HG02571 (cell line): ENCODE data around the gene KCNH6.

Experiments used
- ATAC-seq: cut with Tn5 transposase; IDR thresholded peaks from one replicate; pipeline ENCODE4 v1.9.1; 2021; ENCODE audit warnings: mild to moderate bottlenecking, moderate library complexity; ENCODE audit not compliant: unreplicated experiment

KCNH6 gene

GRCh38 chr17:63504261-63504660 is 18.9 kb upstream of the KCNH6 start:
- ATAC-seq, result no peak

DNA sequence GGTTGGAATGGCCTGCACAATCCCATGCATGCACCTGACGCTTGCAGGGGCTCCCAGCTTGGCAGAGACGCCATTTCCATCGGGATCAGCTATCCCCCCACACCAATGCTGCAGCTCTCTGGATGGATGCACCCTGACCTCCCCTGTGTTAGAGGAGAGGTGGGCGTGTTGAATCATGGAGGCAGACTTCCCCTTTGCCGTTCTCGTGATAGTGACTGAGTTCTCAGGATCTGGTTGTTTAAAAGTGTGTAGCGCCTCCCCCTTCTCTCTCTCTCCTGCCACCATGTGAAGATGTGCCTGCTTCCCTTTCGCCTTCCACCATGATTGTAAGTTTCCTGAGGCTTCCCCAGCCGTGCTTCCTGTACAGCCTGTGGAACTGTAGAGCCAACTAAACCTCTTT is 17.8 kb upstream of the KCNH6 start:
- no peak for ATAC-seq

- no peak for ATAC-seq
These were observed 16.5 kb upstream of the KCNH6 start for GRCh38 chr17:63506627-63507026.

GRCh38 chr17:63511331-63511730 is 11.8 kb upstream of the KCNH6 start:
- ATAC-seq, result no peak

- ATAC-seq, result no peak
These were observed 10.8 kb upstream of the KCNH6 start for GRCh38 chr17:63512388-63512787.

- no peak for ATAC-seq
These were observed 10.1 kb upstream of the KCNH6 start for GRCh38 chr17:63512896-63513644.

GRCh38 chr17:63514477-63514876 is 8.7 kb upstream of the KCNH6 start:
- ATAC-seq, result no peak

DNA sequence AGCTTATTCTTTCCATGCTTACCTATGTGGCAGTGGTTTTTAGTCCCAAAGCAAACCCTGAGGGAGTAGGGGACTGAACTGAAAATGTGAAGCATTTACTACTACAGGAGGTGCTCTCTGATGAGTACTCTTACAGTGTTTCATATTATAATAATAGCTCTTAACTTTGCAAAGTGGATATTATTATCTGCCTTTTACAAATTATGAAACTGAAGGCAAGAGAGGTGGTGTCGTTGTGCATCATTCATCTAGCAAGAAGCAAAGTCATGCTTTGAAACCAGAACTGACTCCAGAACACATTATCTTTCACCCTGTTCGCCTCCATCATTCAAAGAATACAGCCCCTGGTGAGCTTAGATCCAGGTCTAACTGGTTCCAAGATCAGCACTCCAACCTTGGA is 8.2 kb upstream of the KCNH6 start:
- ATAC-seq, result no peak

DNA sequence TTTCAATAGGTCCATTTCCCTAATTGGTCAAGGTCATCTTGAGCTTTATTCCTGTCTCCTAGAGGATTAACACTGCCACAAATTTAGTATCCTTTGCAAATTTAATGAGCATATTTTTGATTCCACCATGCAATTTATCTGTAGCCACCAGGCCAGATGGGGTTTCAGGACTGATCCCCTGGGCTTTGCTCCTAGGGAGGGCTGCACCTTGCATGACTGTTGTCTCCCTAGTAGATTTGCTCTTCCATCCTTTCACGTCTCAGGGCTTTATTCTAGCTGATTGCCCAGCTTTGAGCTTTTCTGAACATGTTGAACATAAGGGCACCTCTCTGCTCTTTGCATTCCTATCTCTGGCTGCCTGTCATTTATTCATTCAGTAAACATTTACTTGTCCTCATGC is 7.7 kb upstream of the KCNH6 start:
- no peak for ATAC-seq

- no peak for ATAC-seq
These were observed 6.0 kb upstream of the KCNH6 start for GRCh38 chr17:63516910-63517824.

DNA sequence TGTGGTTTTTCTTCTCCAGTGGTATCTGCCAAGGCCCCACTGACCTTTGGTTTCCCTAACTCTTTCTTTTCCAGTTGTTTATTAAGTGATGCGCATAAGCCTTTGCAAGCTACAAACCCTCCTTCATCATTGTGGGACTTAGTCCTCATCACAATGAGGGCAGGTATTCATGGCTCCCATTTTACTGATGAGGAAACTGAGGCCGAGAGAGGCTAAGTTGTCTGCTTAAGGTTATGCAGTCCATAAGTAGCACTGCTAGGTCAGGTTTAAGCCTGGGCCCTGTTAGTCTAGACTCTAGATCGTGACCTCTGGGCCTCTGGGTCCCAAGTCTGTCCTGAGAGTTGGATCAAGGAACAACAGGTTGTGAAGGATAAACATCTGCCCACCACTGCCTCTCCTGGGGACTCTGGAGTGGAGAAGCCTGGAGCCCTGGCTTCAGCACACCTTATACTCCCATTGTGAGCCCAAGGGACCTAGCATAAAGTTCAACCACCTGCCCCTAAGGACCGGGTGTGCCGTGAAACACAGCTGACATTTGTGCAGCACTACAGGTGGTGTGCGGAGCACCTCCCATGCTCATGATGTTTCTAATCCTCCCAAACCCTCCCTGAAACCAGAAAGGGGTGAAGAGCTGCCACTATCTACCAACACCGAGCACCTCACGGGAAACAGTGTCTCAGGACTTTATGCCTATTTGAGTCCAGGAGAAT is 5.2 kb upstream of the KCNH6 start:
- no peak for ATAC-seq

DNA sequence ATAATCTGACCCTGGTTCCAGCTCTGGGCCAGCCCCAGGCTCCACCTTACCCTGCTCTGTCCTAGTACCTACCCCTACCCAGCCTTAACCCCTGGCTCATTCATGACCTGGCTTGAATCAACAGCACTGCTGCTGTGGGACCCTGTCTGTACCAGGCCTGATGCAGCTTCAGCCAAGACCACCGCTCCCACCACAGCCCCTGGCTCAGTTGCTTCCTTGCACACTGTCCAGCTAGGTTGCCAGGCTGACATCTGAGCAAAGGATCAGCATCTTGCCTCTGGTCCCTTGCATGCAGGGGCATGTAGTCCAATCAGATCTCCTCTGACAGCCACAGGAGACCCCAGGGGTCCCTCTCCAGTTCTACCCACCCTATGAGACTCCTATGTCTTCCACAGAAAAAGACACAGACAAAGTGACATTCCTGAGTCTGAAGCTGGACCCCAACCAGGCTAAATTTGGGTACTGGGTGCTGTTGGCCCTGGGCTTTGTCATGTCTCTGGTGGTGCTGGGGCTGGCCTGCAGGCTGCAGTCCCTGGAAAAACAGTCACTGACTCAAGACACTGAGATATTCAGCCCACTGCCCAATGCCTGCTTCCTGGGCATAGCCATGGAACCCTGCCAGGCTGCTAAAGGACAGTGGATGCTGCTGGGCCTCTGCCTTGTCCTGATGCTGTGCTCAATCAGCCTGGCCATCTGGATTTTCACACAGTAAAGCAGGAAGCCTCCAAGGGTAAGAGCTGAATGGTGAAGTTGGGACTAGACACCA is 3.9 kb upstream of the KCNH6 start:
- no peak for ATAC-seq

DNA sequence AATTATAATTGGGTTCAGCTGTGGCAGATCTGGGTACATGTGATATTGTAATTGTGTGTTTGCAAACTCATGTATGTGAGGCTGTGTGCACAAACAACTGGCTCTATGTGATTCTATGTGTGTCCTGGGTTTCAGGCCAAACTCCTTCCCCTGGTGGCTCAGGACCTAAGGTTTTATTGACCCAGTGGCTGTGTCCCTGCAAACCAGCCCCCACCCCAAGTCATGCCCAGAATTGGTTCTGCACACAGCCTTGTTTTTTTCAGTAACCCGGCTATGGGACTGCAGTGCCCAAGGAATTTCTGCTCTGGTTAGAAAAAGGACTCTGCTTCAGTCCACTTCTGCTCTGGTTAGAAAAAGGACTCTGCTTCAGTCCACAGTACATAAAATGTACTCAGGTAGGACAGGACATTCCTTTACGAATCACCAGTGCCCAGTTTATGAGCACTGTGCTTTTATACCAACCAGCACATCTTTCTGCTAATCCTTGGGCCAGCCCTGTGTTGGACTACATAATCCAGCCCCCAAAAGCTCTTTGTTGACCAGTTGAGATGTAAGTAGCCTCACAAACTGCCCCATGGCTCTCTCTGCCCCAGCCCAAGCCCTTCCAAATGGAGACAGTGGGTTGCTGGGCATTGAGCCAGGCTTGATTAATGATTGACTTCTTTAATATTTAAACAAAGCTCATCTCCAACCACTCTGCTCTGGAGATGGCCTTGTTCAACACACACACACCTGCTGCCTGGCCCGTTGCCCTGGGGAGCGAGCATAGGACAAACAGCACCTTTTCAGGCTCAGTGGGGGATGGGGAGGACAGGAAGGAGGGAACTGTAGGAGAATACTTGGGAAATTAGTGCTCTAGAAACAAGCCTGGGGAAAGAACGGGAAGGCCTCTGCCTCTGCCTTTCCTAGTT is 2.9 kb upstream of the KCNH6 start:
- no peak for ATAC-seq

DNA sequence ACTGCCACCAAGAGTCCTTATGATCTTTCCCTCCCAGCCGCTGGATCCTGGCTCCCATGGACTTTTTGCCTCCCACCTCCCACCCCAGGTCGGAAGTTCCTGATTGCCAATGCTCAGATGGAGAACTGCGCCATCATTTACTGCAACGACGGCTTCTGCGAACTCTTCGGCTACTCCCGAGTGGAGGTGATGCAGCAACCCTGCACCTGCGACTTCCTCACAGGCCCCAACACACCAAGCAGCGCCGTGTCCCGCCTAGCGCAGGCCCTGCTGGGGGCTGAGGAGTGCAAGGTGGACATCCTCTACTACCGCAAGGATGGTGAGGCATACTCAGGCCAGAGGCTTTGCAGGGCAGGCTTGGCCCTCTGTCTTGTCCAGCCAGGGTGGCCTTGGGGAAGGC is 893 bp downstream of the KCNH6 start:
- ATAC-seq, result no peak

- no peak for ATAC-seq
These were observed 2.2 kb downstream of the KCNH6 start for GRCh38 chr17:63525190-63525946.

DNA sequence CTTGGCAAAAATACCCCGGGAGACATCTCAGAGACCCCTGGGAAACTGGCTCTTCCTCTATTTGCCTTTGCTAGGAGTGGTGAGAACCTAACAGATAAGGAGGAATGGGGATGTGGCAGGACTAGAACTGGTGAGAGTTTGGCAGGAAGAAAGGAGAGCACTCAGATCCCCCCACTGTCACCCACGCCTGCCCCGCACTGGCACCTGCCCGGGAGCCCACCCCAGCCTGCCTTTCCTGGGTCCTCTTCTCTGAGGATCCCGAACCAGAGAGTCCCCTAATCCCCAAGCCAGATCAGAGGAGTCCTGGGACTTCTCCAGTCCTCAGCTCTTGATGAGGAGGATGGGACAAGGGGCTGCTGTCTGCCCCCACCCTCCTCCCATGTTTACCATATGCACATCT is 3.7 kb downstream of the KCNH6 start:
- ATAC-seq, result no peak

DNA sequence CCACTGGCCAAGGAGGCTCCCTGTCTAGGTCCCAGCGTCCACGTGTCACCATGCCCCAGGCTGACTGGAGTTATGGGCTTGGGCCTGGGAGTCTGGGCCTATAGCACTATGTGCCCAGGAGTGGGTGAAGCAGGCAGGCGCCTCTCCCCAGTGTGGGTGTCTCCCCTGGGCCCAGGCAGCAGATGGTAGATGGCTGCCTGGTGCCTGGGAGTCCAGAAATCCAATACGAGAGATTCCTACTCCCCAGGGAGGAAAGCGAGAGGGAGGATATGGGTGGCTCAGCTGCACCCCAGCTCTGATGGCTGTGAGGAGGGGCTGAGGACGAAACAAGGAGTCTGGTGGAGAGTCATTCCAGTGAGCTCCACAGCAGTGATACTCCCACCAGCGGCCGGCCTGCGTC is 5.0 kb downstream of the KCNH6 start:
- ATAC-seq, result no peak

GRCh38 chr17:63529711-63530556 is 6.8 kb downstream of the KCNH6 start:
- no peak for ATAC-seq
